Activated CD8-positive, alpha-beta memory T cell treated with anti-CD3 and anti-CD28 coated beads, Interleukin-2, amount 50 U/mL, for 1 hour (primary cell): Measurements from ENCODE around the gene CHTOP.
"Not testable (repeated sequence)": the region's sequence is repeated elsewhere in the genome, so short reads cannot be mapped to it uniquely, and the experiment has no call there.

Experiments
- DNase-seq: peaks from one replicate; pipeline ENCODE4 v3.0.0-alpha.2; 2020; ENCODE audit errors: extremely low read depth

Gene CHTOP

DNA sequence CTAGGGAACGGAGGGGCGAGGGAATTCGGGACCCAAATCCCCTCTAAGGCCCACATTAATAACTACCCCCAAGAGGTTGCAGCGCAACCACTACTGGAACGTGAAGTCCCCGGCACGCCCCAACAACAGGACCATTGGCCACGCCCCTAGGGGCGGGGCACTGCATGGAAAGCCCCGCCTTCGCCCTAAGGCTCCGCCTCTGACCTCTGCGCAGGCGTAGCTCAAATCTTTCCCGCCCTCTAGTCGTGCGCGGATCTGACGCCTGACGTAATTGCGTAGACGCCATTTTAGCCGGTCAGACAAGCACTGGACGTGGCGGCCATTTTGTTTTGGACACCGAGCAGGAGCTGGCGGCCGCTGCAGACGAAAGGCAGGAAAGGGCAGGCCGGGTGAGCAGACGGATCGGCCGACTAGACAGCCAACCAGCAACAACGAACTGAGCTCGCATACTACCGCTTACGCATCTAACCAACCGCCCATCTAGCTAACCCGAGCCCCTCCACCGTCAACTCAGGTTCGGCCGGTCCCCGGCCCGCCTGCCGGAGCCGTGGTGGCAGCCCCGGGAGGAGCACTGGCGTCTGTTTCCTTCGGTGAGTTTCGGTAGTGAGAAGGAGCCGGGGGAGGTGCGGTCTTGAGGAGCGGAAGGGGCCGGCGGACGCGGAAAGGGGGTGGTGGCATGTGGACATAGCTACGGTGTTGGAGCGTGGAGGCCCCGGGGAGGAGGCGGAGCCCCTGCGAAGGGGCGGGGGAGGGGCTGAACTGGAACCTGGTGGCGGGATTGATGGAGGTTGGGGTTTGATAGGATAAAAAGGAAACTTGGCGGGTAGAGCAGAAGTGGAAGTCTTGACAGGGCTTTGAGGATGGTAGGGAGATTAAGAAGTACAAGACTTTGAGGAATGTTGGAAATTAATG is at the start of gene CHTOP:
Gene CHTOP, plus strand, starts transcription at position 313 of the 912 bp plus-strand sequence. CDS start 2,523 bp downstream, outside the sequence.
- peak; percentile 89 for DNase-seq

- DNase-seq = no peak
Measured at GRCh38 chr1:153585006-153585405, 48.9 kb upstream of the CHTOP start.

GRCh38 chr1:153586347-153586746 is 47.5 kb upstream of the CHTOP start:
- DNase-seq = no peak

- DNase-seq = no peak
Measured at GRCh38 chr1:153587314-153587713, 46.6 kb upstream of the CHTOP start.

GRCh38 chr1:153588033-153588432 is 45.8 kb upstream of the CHTOP start:
- DNase-seq = not testable (repeated sequence)

GRCh38 chr1:153588482-153588881 is 45.4 kb upstream of the CHTOP start:
- DNase-seq = no peak

- DNase-seq = no peak
Measured at GRCh38 chr1:153592748-153593147, 41.1 kb upstream of the CHTOP start.

GRCh38 chr1:153597206-153597605 is 36.7 kb upstream of the CHTOP start:
- DNase-seq = no peak

GRCh38 chr1:153598309-153599172 is 35.3 kb upstream of the CHTOP start:
- DNase-seq = no peak

GRCh38 chr1:153599847-153600246 is 34.0 kb upstream of the CHTOP start:
- no peak for DNase-seq

- DNase-seq = no peak
Measured at GRCh38 chr1:153602749-153603148, 31.1 kb upstream of the CHTOP start.

GRCh38 chr1:153606194-153606593 is 27.7 kb upstream of the CHTOP start:
- no peak for DNase-seq

GRCh38 chr1:153607381-153607780 is 26.5 kb upstream of the CHTOP start:
- no peak for DNase-seq

DNA sequence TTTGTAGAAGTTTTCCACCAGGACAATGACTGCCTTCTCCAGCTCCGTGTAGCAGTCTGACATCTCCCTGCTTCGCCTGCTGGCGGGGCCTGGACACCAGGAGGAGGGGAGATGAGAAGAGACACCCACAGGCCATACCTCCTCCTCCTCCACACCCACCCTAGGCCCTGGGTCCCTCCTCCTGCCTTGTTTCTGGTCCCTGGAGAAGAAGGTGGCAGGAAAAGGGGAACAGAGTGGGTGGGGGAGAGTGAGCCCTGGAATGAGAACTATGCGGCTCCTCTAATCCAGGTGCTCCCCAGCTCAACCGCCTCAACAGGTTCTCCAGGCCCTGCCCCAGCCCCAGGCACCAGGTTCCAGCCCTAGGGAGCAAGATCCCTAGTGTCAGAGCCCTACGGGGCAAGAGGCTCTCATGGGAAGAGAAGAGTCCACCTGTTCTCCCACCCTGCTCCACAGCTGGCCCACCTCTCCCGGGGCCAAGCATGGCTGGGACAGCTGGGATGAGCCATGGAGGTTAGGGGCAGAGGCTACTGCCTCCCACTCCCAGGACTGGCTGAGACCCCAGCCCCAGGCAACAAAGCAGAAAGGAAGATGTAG is 25.7 kb upstream of the CHTOP start:
- DNase-seq = no peak

DNA sequence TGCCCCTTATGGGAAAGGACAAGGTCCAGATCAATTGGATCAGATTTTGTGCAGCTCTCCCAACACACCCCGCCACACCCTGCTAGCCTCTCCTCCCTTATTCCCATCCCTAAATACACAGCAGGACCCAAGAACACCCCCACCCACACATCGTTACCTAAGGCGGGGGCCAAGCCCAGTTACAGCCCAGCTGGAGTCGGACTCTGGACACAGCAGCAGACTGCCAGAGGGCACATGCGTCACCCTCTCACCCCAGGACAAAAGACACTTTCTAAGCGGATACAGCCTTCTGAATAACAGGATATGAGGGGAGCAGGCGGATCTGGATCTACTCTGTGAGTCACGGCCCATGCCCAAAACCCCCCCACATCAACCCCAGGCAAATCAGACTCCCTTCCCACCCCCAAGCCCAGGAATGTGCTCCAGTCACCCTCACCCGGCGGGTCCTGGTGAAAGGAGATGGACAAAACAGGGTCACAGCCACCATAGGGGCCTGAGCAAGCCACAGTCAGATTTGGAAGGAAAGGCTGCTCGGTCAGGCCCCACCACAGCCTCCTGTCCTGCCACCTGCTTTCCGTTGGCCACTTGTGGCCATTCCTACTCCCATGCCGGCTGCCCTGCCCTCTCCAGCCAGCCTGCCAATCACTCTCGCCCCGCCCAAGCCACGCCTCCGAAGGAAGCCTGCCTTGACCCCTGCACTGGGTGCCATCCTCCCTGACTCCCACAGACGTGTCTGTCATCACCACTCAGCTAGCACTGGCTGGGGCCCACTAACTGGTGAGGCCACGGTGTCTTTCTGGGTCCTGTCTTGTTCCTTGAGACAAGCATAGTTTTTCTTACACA is 24.9 kb upstream of the CHTOP start:
- DNase-seq = no peak

- no peak for DNase-seq
Measured at GRCh38 chr1:153609585-153609907, 24.3 kb upstream of the CHTOP start.

GRCh38 chr1:153610334-153610733 is 23.5 kb upstream of the CHTOP start:
- no peak for DNase-seq

- no peak for DNase-seq
Measured at GRCh38 chr1:153610811-153611301, 23.0 kb upstream of the CHTOP start.

GRCh38 chr1:153611356-153611755 is 22.5 kb upstream of the CHTOP start:
- DNase-seq = no peak

- DNase-seq = no peak
Measured at GRCh38 chr1:153612111-153612754, 21.6 kb upstream of the CHTOP start.
